Activated naive CD8-positive, alpha-beta T cell treated with anti-CD3 and anti-CD28 coated beads, Interleukin-2, amount 10 ng/mL, durations not matched to agents 7 days and 5 days (primary cell): Measurements from ENCODE around the gene KCNMA1. TPM values are rescaled to one million over a fixed set of nuclear protein-coding genes. Genes with fewer than 3 reads are reported as not detected.

ENCODE experiments used
- ATAC-seq: fragments of 150-1000 bp; cut with Tn5 transposase; one replicate; pipeline ENCODE4 v1.10.0; 2021; ENCODE audit warnings: low read depth, moderate library complexity
- POLR2A ChIA-PET: fragments of 350-600 bp; sonication (Branson Sonifier 250); formaldehyde crosslinking; loops from one replicate; lab custom pipeline; 2021; ENCODE audit warnings: antibody characterized with exemption; lab: Charles Lee
- DNase-seq: peaks from one replicate; pipeline ENCODE4 v3.0.0; 2021
- H3K27ac Mint-ChIP-seq: one replicate; pipeline ENCODE4 v1.8.0; 2022; ENCODE audit warnings: mild to moderate bottlenecking, mixed read lengths
- H3K27me3 Mint-ChIP-seq: one replicate; pipeline ENCODE4 v1.8.0; 2022; ENCODE audit warnings: mild to moderate bottlenecking, moderate library complexity, mixed read lengths
- H3K36me3 Mint-ChIP-seq: one replicate; pipeline ENCODE4 v1.8.0; 2021; ENCODE audit warnings: mild to moderate bottlenecking, mixed read lengths
- H3K4me1 Mint-ChIP-seq: one replicate; pipeline ENCODE4 v1.8.0; 2021; ENCODE audit warnings: mixed read lengths
- H3K4me3 Mint-ChIP-seq: one replicate; pipeline ENCODE4 v1.8.0; 2022; ENCODE audit warnings: mild to moderate bottlenecking, moderate library complexity, mixed read lengths
- H3K9me3 Mint-ChIP-seq: one replicate; pipeline ENCODE4 v1.8.0; 2021; ENCODE audit warnings: mixed read lengths
- total RNA-seq, 2 experiments: library from RNA; stranded (reverse); gene quantifications; one replicate each; pipeline ENCODE4 v1.2.3, GENCODE V29; 2021

KCNMA1 gene
- total RNA-seq, 2 experiments from 2014 or later = 0.39 to 0.54 TPM

- ATAC-seq (no peak), DNase-seq (no peak)
- Mint-ChIP-seq H3K27me3 (no peaks in the 10 kb centered on the region), H3K36me3 (no peaks in the 10 kb centered on the region), H3K9me3 (no peaks in the 10 kb centered on the region), H3K27ac (no peak overlapping the region), H3K4me3 (no peak overlapping the region), H3K4me1 (no peaks in the 10 kb centered on the region)
- POLR2A ChIA-PET = no interaction called here
These were observed 770.6 kb downstream of the KCNMA1 start for GRCh38 chr10:76866841-76867586.

GRCh38 chr10:76864922-76865321 is 772.7 kb downstream of the KCNMA1 start:
- ATAC-seq = no peak
- Mint-ChIP-seq H3K27me3 (no peaks in the 10 kb centered on the region), H3K4me3 (no peak overlapping the region), H3K27ac (no peak overlapping the region), H3K9me3 (no peaks in the 10 kb centered on the region), H3K4me1 (no peaks in the 10 kb centered on the region), H3K36me3 (no peaks in the 10 kb centered on the region)
- POLR2A ChIA-PET = no interaction called here
- no peak for DNase-seq

GRCh38 chr10:76858721-76859120 is 778.9 kb downstream of the KCNMA1 start:
- H3K27ac Mint-ChIP-seq = no peak overlapping the region
- H3K4me1 Mint-ChIP-seq = no peaks in the 10 kb centered on the region
- H3K9me3 Mint-ChIP-seq = no peaks in the 10 kb centered on the region
- no peak for ATAC-seq
- no peaks in the 10 kb centered on the region for H3K27me3 Mint-ChIP-seq
- no peak overlapping the region for H3K4me3 Mint-ChIP-seq
- DNase-seq = no peak
- no peaks in the 10 kb centered on the region for H3K36me3 Mint-ChIP-seq
- POLR2A ChIA-PET = no interaction called here

- Mint-ChIP-seq H3K36me3 (no peaks in the 10 kb centered on the region), H3K27me3 (no peaks in the 10 kb centered on the region), H3K4me3 (no peak overlapping the region), H3K9me3 (no peaks in the 10 kb centered on the region), H3K4me1 (no peaks in the 10 kb centered on the region), H3K27ac (no peak overlapping the region)
- no peak for DNase-seq
- no peak for ATAC-seq
- POLR2A ChIA-PET = no interaction called here
These were observed 796.8 kb downstream of the KCNMA1 start for GRCh38 chr10:76840802-76841201.

- POLR2A ChIA-PET = no interaction called here
- Mint-ChIP-seq H3K9me3 (peaks cover 1% of the 10 kb centered on the region), H3K27me3 (no peaks in the 10 kb centered on the region), H3K4me3 (no peak overlapping the region), H3K4me1 (no peaks in the 10 kb centered on the region), H3K36me3 (no peaks in the 10 kb centered on the region), H3K27ac (no peak overlapping the region)
- DNase-seq (no peak), ATAC-seq (no peak)
These were observed 798.3 kb downstream of the KCNMA1 start for GRCh38 chr10:76839276-76839675.

GRCh38 chr10:76830218-76830617 is 807.4 kb downstream of the KCNMA1 start:
- DNase-seq = no peak
- Mint-ChIP-seq H3K4me3 (no peak overlapping the region), H3K9me3 (peaks cover under 1% of the 10 kb centered on the region), H3K27me3 (peaks cover 2% of the 10 kb centered on the region), H3K36me3 (no peaks in the 10 kb centered on the region), H3K4me1 (no peaks in the 10 kb centered on the region), H3K27ac (no peak overlapping the region)
- ATAC-seq = no peak
- POLR2A ChIA-PET = no interaction called here

- H3K4me3 Mint-ChIP-seq = no peak overlapping the region
- no peaks in the 10 kb centered on the region for H3K9me3 Mint-ChIP-seq
- POLR2A ChIA-PET = no interaction called here
- no peaks in the 10 kb centered on the region for H3K36me3 Mint-ChIP-seq
- DNase-seq (no peak), ATAC-seq (no peak)
- no peaks in the 10 kb centered on the region for H3K4me1 Mint-ChIP-seq
- peaks cover 2% of the 10 kb centered on the region for H3K27me3 Mint-ChIP-seq
- no peak overlapping the region for H3K27ac Mint-ChIP-seq
These were observed 807.9 kb downstream of the KCNMA1 start for GRCh38 chr10:76829724-76830123.
